H7 (cell line): Measurements from ENCODE around the gene KTI12. TPM values are rescaled to one million over a fixed set of nuclear protein-coding genes. Genes with fewer than 3 reads are reported as not detected.
"Not testable (repeated sequence)": the region's sequence is repeated elsewhere in the genome, so short reads cannot be mapped to it uniquely, and the experiment has no call there.

ENCODE experiments used
- DNase-seq: peaks from one replicate; pipeline ENCODE4 v3.0.0; 2012
- H3K27me3 ChIP-seq: 2 replicates; pipeline ENCODE4 v1.6.0; 2011; ENCODE audit warnings: mild to moderate bottlenecking, low read length; ENCODE audit not compliant: control insufficient read depth, insufficient read depth
- H3K36me3 ChIP-seq: replicated peaks from 2 replicates; pipeline ENCODE4 v1.5.1; 2011; ENCODE audit warnings: low read length; ENCODE audit not compliant: control insufficient read depth, insufficient read depth
- H3K4me3 ChIP-seq: 2 replicates; pipeline ENCODE4 v1.5.1; 2011; ENCODE audit warnings: low read depth, mild to moderate bottlenecking, control low read depth, low read length, moderate library complexity; ENCODE audit not compliant: insufficient read depth
- total RNA-seq: library from RNA; depleted of rRNA; stranded (reverse); fragments of >200 nt; shearing (Covaris generic); gene quantifications from 2 replicates; pipeline ENCODE4 v1.2.3, GENCODE V29; 2014; rRNA removed

The KTI12 gene
- total RNA-seq, result 16.9 and 20.8 TPM in 2 replicates

- DNase-seq, result peak; percentile 88
- Histone ChIP-seq H3K36me3 (peaks cover 2% of the 10 kb centered on the region), H3K4me3 (peak within 1 kb of the TSS; percentile 100), H3K27me3 (no peaks in the 10 kb centered on the region)
These were observed at the start of gene KTI12 for GRCh38 chr1:52033190-52034049. Gene KTI12, minus strand, starts transcription at chr1:52033810. Its CDS starts 49 bp downstream, at chr1:52033761.

- Histone ChIP-seq H3K27me3 (no peaks in the 10 kb centered on the region), H3K4me3 (no peak overlapping the region), H3K36me3 (peaks cover 2% of the 10 kb centered on the region)
- no peak for DNase-seq
These were observed 46.4 kb upstream of the KTI12 start for GRCh38 chr1:52080014-52080415.

GRCh38 chr1:52077277-52077676, 43.7 kb upstream of the KTI12 start:
- not testable (repeated sequence) for H3K27me3 ChIP-seq, H3K36me3 ChIP-seq, H3K4me3 ChIP-seq, DNase-seq

- no peak for DNase-seq
- Histone ChIP-seq H3K27me3 (no peaks in the 10 kb centered on the region), H3K4me3 (no peak overlapping the region), H3K36me3 (peaks cover 4% of the 10 kb centered on the region)
These were observed 38.7 kb upstream of the KTI12 start for GRCh38 chr1:52072291-52072690.

GRCh38 chr1:52070704-52071103, 37.1 kb upstream of the KTI12 start:
- Histone ChIP-seq H3K4me3 (no peak overlapping the region), H3K27me3 (no peaks in the 10 kb centered on the region), H3K36me3 (peaks cover 9% of the 10 kb centered on the region)
- DNase-seq, result no peak

- no peak for DNase-seq
- H3K36me3 ChIP-seq, result peaks cover 30% of the 10 kb centered on the region
These were observed 29.6 kb upstream of the KTI12 start for GRCh38 chr1:52063192-52063591.

GRCh38 chr1:52060822-52061221, 27.2 kb upstream of the KTI12 start:
- Histone ChIP-seq H3K4me3 (no peak overlapping the region), H3K36me3 (peaks cover 27% of the 10 kb centered on the region), H3K27me3 (no peaks in the 10 kb centered on the region)
- no peak for DNase-seq

More at GRCh38 chr1:52063192-52063591, 29.6 kb upstream of the KTI12 start:
- Histone ChIP-seq H3K4me3 (no peak overlapping the region), H3K27me3 (no peaks in the 10 kb centered on the region)

GRCh38 chr1:52059888-52060287, 26.3 kb upstream of the KTI12 start:
- Histone ChIP-seq H3K4me3 (no peak overlapping the region), H3K27me3 (no peaks in the 10 kb centered on the region), H3K36me3 (peaks cover 23% of the 10 kb centered on the region)
- DNase-seq, result no peak

GRCh38 chr1:52059321-52059720, 25.7 kb upstream of the KTI12 start:
- no peak overlapping the region for H3K4me3 ChIP-seq
- DNase-seq, result no peak
- no peaks in the 10 kb centered on the region for H3K27me3 ChIP-seq
- peaks cover 20% of the 10 kb centered on the region for H3K36me3 ChIP-seq

- DNase-seq, result no peak
- Histone ChIP-seq H3K36me3 (peaks cover 11% of the 10 kb centered on the region), H3K27me3 (no peaks in the 10 kb centered on the region), H3K4me3 (no peak overlapping the region)
These were observed 24.3 kb upstream of the KTI12 start for GRCh38 chr1:52057876-52058415.

- no peak for DNase-seq
- H3K4me3 ChIP-seq, result peak overlapping the region; percentile 88
- H3K27me3 ChIP-seq, result no peaks in the 10 kb centered on the region
- peaks cover 11% of the 10 kb centered on the region for H3K36me3 ChIP-seq
These were observed 23.6 kb upstream of the KTI12 start for GRCh38 chr1:52057255-52057654.

- Histone ChIP-seq H3K27me3 (no peaks in the 10 kb centered on the region), H3K36me3 (peaks cover 11% of the 10 kb centered on the region), H3K4me3 (peak overlapping the region; percentile 88)
- no peak for DNase-seq
These were observed 23.3 kb upstream of the KTI12 start for GRCh38 chr1:52056937-52057231.

- Histone ChIP-seq H3K36me3 (peaks cover 11% of the 10 kb centered on the region), H3K4me3 (peak within 1 kb of the TSS; percentile 88), H3K27me3 (no peaks in the 10 kb centered on the region)
- DNase-seq, result peak; percentile 94
These were observed 22.7 kb upstream of the KTI12 start, which contains the start of gene BTF3L4 for GRCh38 chr1:52056163-52056936. Gene BTF3L4, plus strand, starts transcription at chr1:52056295. Its CDS starts 3,553 bp downstream, at chr1:52059848.

GRCh38 chr1:52055866-52056162, 22.2 kb upstream of the KTI12 start:
- Histone ChIP-seq H3K27me3 (no peaks in the 10 kb centered on the region), H3K36me3 (peaks cover 9% of the 10 kb centered on the region), H3K4me3 (peak overlapping the region; percentile 88)
- no peak for DNase-seq
